Endothelial cell of umbilical vein (primary cell): Measurements from ENCODE around the gene PTPRD. TPM values are rescaled to one million over a fixed set of nuclear protein-coding genes. Genes with fewer than 3 reads are reported as not detected.

Experiments
- BruUV-seq: library from RNA; stranded (reverse); fragments of 400-500 nt; replicated peaks from 2 replicates; lab custom pipeline; 2021; lab: Mats Ljungman, UMichigan
- CTCF ChIA-PET: fragments of 300-600, 350-600 bp; sonication (Branson Sonifier 250); formaldehyde crosslinking; loops from one replicate; lab custom pipeline; 2021; ENCODE audit warnings: antibody characterized with exemption, inconsistent platforms; lab: Charles Lee
- POLR2A ChIA-PET: fragments of 300-600, 350-600 bp; sonication (Branson Sonifier 250); formaldehyde crosslinking; loops from one replicate; lab custom pipeline; 2021; ENCODE audit warnings: antibody characterized with exemption, inconsistent platforms; lab: Charles Lee
- DNase-seq: peaks from one replicate; pipeline ENCODE4 v3.0.0-alpha.2; 2011; ENCODE audit warnings: low read depth, low spot score
- FAIRE-seq: peaks from 2 replicates; lab custom pipeline; 2011; peaks lifted over from hg19 to GRCh38; lab: Jason Lieb, UNC
- H2AFZ ChIP-seq: 2 replicates; pipeline ENCODE4 v1.6.0; 2012; ENCODE audit warnings: low read depth, low read length, control low read depth, inconsistent platforms
- H3K27ac ChIP-seq: 2 replicates; pipeline ENCODE4 v1.5.1; 2011; ENCODE audit warnings: low read depth, mild to moderate bottlenecking, control low read depth, low read length, moderate library complexity; ENCODE audit not compliant: insufficient read depth
- H3K27me3 ChIP-seq, 2 experiments: 2 replicates each; pipeline versions ENCODE4 v1.6.0 to v1.6.1; 2011; ENCODE audit warnings: low read length in 2 of 2, mixed read lengths in 1 of 2; ENCODE audit not compliant: control insufficient read depth in 2 of 2, insufficient read depth in 2 of 2
- H3K36me3 ChIP-seq, 2 experiments: 2 replicates in 1 of 2; 3 replicates in 1 of 2; pipeline ENCODE4 v1.5.1; 2011; ENCODE audit warnings: low read length in 2 of 2, mild to moderate bottlenecking in 1 of 2, moderate library complexity in 1 of 2; ENCODE audit not compliant: control insufficient read depth in 2 of 2, insufficient read depth in 2 of 2; ENCODE audit errors: extremely low read depth in 1 of 2
- H3K4me1 ChIP-seq: 3 replicates; pipeline ENCODE4 v1.5.1; 2011; ENCODE audit warnings: mild to moderate bottlenecking, low read length; ENCODE audit not compliant: control insufficient read depth, insufficient read depth; ENCODE audit errors: extremely low read depth
- H3K4me2 ChIP-seq: 2 replicates; pipeline ENCODE4 v1.6.1; 2011; ENCODE audit warnings: low read length, control low read depth, mixed read lengths; ENCODE audit not compliant: insufficient read depth
- H3K4me3 ChIP-seq, 3 experiments: fragments of 200-600 bp in 1 of 3; sonication (generic), shearing (Covaris generic) in 1 of 3; replicated peaks in 1 of 3; 2 replicates each; pipeline ENCODE4 v1.5.1; 2011 to 2016; ENCODE audit warnings: control low read depth in 3 of 3, low read length in 3 of 3, mild to moderate bottlenecking in 2 of 3, inconsistent platforms in 1 of 3, low read depth in 1 of 3, moderate library complexity in 1 of 3; ENCODE audit not compliant: insufficient read depth in 1 of 3
- H3K79me2 ChIP-seq: 2 replicates; pipeline ENCODE4 v1.6.0; 2012; ENCODE audit warnings: low read length, inconsistent platforms; ENCODE audit not compliant: control insufficient read depth, insufficient read depth
- H3K9ac ChIP-seq: replicated peaks from 2 replicates; pipeline ENCODE3; 2011; ENCODE audit warnings: low read length, control low read depth; ENCODE audit not compliant: insufficient read depth; ENCODE audit errors: extremely low read depth
- H3K9me1 ChIP-seq: replicated peaks from 3 replicates; pipeline ENCODE4 v1.6.0; 2011; ENCODE audit warnings: mild to moderate bottlenecking, low read length; ENCODE audit not compliant: control insufficient read depth, insufficient read depth; ENCODE audit errors: extremely low read depth
- H3K9me3 ChIP-seq: replicated peaks from 2 replicates; pipeline ENCODE4 v1.5.1; 2012; ENCODE audit warnings: low read length, inconsistent platforms; ENCODE audit not compliant: control insufficient read depth, insufficient read depth
- H4K20me1 ChIP-seq: replicated peaks from 2 replicates; pipeline ENCODE3; 2011; ENCODE audit warnings: mild to moderate bottlenecking, low read length; ENCODE audit not compliant: control insufficient read depth, insufficient read depth; ENCODE audit errors: extremely low read depth
- EZH2 ChIP-seq: IDR thresholded peaks from 2 replicates; pipeline ENCODE4 v1.6.1; 2012; ENCODE audit warnings: borderline replicate concordance, low read depth, mild to moderate bottlenecking, moderate library complexity, low read length, inconsistent platforms; ENCODE audit not compliant: severe bottlenecking
- FOS ChIP-seq: IDR thresholded peaks from 2 replicates; pipeline ENCODE4 v1.6.1; 2011; ENCODE audit warnings: mild to moderate bottlenecking, low read length, moderate library complexity, borderline replicate concordance; ENCODE audit not compliant: insufficient read depth
- GATA2 ChIP-seq: IDR thresholded peaks from 2 replicates; pipeline ENCODE4 v1.7.0; 2011; ENCODE audit warnings: low read depth, mild to moderate bottlenecking, moderate library complexity, mixed read lengths, low read length; ENCODE audit not compliant: insufficient read length, insufficient read depth
- JUN ChIP-seq: IDR thresholded peaks from 2 replicates; pipeline ENCODE4 v1.6.1; 2011; ENCODE audit warnings: borderline replicate concordance, low read depth; ENCODE audit not compliant: insufficient read length, insufficient read depth
- MYC ChIP-seq: IDR thresholded peaks from one replicate; pipeline ENCODE4 v1.6.1; 2011; ENCODE audit warnings: mild to moderate bottlenecking, low read depth, low read length
- POLR2A ChIP-seq: IDR thresholded peaks from 2 replicates; pipeline ENCODE4 v1.6.1; 2012; ENCODE audit warnings: low read depth, mild to moderate bottlenecking, control low read depth, low read length
- POLR2AphosphoS5 ChIP-seq: IDR thresholded peaks from 2 replicates; pipeline ENCODE4 v1.6.1; 2012; ENCODE audit warnings: low read depth, mild to moderate bottlenecking, control low read depth, low read length, moderate library complexity; ENCODE audit not compliant: insufficient read depth
- dilution Hi-C: fragments of 300-500 bp; cut with MboI; formaldehyde crosslinking; loops from one replicate; pipeline ENCODE4 v1.15.0; 2019; ENCODE audit warnings: low sequenced_read_pairs; ENCODE audit not compliant: extremely low pct_ligation_motif_present
- intact Hi-C: fragments of 100-400 bp; cut with micrococcal nuclease; formaldehyde crosslinking; loops from one replicate; pipeline ENCODE4 v1.10.0; 2022
- polyA plus RNA-seq, 4 experiments: library from polyadenylated mRNA; depleted of rRNA in 3 of 4; stranded (reverse) in 3 of 4; unstranded in 1 of 4; fragments of >200 nt; gene quantifications; 2 replicates each; pipeline versions ENCODE4 v1.2.1 to v1.2.3, GENCODE V29; 2011 to 2012; ENCODE audit warnings: missing spikeins in 1 of 4
- total RNA-seq: library from RNA; stranded (reverse); gene quantifications from 2 replicates; pipeline ENCODE4 v1.2.3, GENCODE V29; 2021
- TF ChIP-seq, protein P1 (sequence below), 2 donors: IDR thresholded peaks; 1 replicate in 1 of 2; 2 replicates in 1 of 2; pipeline ENCODE4 v1.5.1; 2011; ENCODE audit warnings: low read length in 2 of 2, mild to moderate bottlenecking in 2 of 2, moderate library complexity in 2 of 2, control low read depth in 1 of 2, inconsistent platforms in 1 of 2, low read depth in 1 of 2; ENCODE audit not compliant: insufficient read depth in 1 of 2; ENCODE audit errors: extremely low read depth in 1 of 2
- TF ChIP-seq, protein P2 (sequence below): IDR thresholded peaks from 2 replicates; pipeline ENCODE4 v1.6.1; 2011; ENCODE audit not compliant: insufficient read depth, insufficient read length

PTPRD gene
- total and polyA plus RNA-seq, 2 donors (not counting 3 experiments of a cell fraction or from before 2014, with no cell fraction given) = 5.5 to 5.7 TPM

DNA sequence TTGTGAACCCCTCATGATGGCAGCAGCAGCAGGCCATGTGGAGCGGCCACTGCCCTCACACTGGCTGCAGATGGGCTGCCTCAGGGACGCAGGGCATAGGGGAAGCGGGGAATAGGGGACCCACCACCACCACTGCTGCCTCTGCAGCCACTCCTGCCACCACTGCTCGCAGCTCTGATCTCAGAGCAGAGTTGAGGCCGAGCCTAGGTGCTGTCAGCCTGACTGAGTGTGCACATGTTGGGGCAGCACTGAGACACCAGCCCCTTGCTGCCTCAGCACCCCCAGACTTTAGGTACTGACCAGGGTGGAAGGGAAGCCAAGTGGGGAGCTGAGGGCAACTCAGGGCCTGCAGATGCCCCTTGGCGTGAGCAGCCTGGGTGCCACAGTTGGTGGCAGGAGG, 1969.3 kb downstream of the PTPRD start:
- Histone ChIP-seq H3K4me1 (no peaks in the 10 kb centered on the region), H3K9ac (no peak overlapping the region), H3K4me3 (no peak overlapping the region), H3K79me2 (no peaks in the 10 kb centered on the region), H3K27ac (no peak overlapping the region), H2AFZ (no peak overlapping the region), H3K4me2 (no peak overlapping the region), H3K27me3 (no peaks in the 10 kb centered on the region), H3K9me1 (no peaks in the 10 kb centered on the region), H4K20me1 (no peaks in the 10 kb centered on the region), H3K9me3 (no peaks in the 10 kb centered on the region), H3K36me3 (no peaks in the 10 kb centered on the region)
- POLR2A ChIA-PET = no interaction called here
- dilution Hi-C loops = no loop called here
- intact Hi-C loops = no loop called here
- no TSS peak for BruUV-seq
- CTCF ChIA-PET = interaction anchor here (1.4 kb wide), 1 partner anchor 10 kb away, joined by 4 read pairs; no protein-coding TSS in a partner anchor
- DNase-seq (no peak), FAIRE-seq (no peak)
- TF ChIP-seq MYC = no peak
- no peak for TF ChIP-seq JUN
- TF ChIP-seq POLR2AphosphoS5 = no peak
- no peak for TF ChIP-seq POLR2A
- TF ChIP-seq, protein P1, sequence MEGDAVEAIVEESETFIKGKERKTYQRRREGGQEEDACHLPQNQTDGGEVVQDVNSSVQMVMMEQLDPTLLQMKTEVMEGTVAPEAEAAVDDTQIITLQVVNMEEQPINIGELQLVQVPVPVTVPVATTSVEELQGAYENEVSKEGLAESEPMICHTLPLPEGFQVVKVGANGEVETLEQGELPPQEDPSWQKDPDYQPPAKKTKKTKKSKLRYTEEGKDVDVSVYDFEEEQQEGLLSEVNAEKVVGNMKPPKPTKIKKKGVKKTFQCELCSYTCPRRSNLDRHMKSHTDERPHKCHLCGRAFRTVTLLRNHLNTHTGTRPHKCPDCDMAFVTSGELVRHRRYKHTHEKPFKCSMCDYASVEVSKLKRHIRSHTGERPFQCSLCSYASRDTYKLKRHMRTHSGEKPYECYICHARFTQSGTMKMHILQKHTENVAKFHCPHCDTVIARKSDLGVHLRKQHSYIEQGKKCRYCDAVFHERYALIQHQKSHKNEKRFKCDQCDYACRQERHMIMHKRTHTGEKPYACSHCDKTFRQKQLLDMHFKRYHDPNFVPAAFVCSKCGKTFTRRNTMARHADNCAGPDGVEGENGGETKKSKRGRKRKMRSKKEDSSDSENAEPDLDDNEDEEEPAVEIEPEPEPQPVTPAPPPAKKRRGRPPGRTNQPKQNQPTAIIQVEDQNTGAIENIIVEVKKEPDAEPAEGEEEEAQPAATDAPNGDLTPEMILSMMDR (IDR thresholded peaks at IDR 0.05; ENCODE audit: extremely low read depth in 1 of 2, insufficient read depth in 1 of 2, low read depth in 1 of 2, low read length in 2 of 2) = no peak
- no peak for TF ChIP-seq EZH2
- TF ChIP-seq FOS = no peak

DNA sequence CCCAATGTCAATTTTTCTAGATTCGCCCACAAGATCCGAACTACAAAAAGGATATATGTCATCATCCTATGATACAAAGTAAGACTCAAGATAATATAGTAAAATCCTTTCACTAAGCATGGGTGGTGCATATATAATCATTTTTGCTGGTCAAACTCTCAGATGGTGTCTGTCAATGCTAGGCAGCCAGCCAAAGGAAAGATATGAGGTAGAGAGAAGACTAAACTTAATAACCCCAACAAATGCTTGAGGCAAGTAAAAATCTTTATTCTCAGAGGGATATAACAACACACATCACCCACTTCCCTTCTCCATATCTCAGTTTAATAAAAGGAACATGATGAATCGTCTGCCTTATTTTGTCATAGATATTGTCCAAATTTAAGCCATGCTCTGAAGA, 1972.0 kb downstream of the PTPRD start:
- DNase-seq = no peak
- H3K9me1 ChIP-seq = no peaks in the 10 kb centered on the region
- H3K36me3 ChIP-seq = no peaks in the 10 kb centered on the region
- TF ChIP-seq MYC (no peak), POLR2A (no peak), EZH2 (no peak), POLR2AphosphoS5 (no peak), GATA2 (no peak), JUN (no peak), FOS (no peak)
- TF ChIP-seq, protein P1 (IDR thresholded peaks at IDR 0.05; ENCODE audit: extremely low read depth in 1 of 2, insufficient read depth in 1 of 2, low read depth in 1 of 2, low read length in 2 of 2) = no peak
- TF ChIP-seq, protein P2, sequence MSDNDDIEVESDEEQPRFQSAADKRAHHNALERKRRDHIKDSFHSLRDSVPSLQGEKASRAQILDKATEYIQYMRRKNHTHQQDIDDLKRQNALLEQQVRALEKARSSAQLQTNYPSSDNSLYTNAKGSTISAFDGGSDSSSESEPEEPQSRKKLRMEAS = no peak
- no peak overlapping the region for H3K9ac ChIP-seq
- FAIRE-seq = no peak
- ChIA-PET POLR2A (no interaction called here), CTCF (interaction anchor here (1.2 kb wide), 1 partner anchor 1302 kb away, joined by 3 read pairs; no protein-coding TSS in a partner anchor)
- no TSS peak for BruUV-seq
- H4K20me1 ChIP-seq = no peaks in the 10 kb centered on the region
- H2AFZ ChIP-seq = no peak overlapping the region
- H3K27ac ChIP-seq = no peak overlapping the region
- intact Hi-C loops (no loop called here), dilution Hi-C loops (no loop called here)
- no peaks in the 10 kb centered on the region for H3K27me3 ChIP-seq
- H3K4me2 ChIP-seq = no peak overlapping the region
- no peaks in the 10 kb centered on the region for H3K79me2 ChIP-seq
- H3K9me3 ChIP-seq = no peaks in the 10 kb centered on the region
- no peaks in the 10 kb centered on the region for H3K4me1 ChIP-seq
- no peak overlapping the region for H3K4me3 ChIP-seq
